Islet of Langerhans (tissue), 1 donor: ENCODE results near the gene FUT8.
"Not testable (repeated sequence)": the region's sequence is repeated elsewhere in the genome, so short reads cannot be mapped to it uniquely, and the experiment has no call there.

Experiments
- FAIRE-seq: peaks from one replicate; lab custom pipeline; 2011; peaks lifted over from hg19 to GRCh38; lab: Jason Lieb, UNC

Gene FUT8

DNA sequence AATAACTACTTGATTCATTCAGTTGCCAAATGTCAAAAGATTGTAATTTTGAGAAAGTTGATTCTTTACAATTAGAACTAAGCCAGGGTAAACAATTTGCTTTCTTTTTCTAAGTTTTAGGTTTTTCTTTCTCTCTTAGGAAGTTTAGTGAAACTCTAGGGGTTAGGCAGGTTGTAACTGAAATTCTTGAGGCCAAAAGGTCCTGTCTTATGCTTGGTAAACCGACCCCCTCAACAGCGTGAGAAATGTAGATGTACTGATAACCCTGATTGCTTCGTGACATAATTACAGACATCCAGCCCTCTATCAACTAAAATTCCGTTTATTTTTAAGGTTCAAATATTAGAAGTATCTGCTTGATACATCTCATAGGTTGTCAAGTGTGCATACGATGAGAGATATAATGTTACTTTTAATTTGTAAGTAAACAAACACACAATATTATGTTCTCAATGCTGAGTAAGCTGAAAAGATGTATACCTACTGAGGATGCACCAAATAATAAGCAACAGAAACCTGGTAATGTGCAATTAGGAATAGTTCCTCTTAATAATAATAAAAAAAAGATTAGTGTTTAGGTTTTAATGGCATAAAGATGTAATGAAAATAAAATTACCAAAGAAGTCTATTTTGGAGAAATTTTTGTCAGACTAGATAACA is 7.2 kb downstream of the FUT8 start:
- FAIRE-seq = no peak

DNA sequence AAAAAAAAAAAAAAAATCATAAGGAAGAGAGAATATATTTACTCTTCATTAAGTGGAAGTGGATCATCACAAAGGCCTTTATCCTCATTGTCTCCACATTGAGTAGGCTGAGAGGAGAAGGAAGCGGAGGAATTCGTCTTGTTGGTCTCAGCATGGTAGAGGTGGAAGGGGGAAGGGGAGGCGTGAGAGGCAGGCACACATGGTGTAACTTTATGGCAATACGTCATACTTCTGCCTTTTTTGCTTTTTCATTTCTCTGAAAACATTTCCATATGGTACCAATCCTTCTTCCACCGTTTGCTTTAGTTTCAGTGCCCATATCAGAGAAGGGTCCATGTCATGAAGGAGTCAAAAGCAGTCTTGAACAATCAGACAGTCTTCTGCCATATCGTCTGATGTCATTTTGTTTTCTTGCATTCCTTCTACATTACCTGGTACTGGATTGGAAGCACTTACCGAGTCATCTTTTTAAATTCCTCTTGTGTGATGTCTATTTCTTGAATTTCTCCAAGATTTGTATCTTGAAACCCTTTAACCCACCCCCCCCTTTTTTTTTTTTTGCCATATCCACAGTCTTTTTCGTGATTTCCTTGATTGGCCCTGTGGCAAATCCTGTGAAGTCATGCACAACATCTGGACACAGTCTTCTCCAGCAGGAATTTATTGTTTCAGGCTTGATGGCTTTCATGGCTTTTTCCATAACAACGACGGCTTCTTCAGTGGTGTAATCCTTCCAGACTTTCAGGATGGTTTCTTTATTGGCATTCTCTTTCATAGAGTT is 8.9 kb downstream of the FUT8 start:
- no peak for FAIRE-seq

GRCh38 chr14:65422088-65422834 is 9.7 kb downstream of the FUT8 start:
- FAIRE-seq = no peak

DNA sequence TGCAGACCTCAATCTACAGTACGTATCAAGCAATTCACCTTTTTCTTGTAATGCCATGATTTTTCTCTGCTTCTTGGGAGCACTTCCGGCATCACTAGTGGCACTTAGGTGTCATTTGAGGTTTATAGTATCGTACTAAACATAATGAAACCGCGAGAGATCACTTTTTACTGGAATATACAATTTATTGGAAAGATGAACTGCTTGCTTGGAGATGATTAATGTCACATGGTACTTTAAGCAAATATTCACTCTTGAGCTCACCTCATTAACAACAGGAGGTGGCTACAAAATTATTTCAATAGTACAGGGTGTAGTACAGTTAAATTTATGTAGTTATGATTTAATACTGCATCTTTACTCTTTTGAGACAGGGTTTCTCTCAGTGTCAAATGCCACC is 11.5 kb downstream of the FUT8 start:
- peak; percentile 68 for FAIRE-seq

- FAIRE-seq = no peak
These were observed 12.0 kb downstream of the FUT8 start for GRCh38 chr14:65424531-65424930.

DNA sequence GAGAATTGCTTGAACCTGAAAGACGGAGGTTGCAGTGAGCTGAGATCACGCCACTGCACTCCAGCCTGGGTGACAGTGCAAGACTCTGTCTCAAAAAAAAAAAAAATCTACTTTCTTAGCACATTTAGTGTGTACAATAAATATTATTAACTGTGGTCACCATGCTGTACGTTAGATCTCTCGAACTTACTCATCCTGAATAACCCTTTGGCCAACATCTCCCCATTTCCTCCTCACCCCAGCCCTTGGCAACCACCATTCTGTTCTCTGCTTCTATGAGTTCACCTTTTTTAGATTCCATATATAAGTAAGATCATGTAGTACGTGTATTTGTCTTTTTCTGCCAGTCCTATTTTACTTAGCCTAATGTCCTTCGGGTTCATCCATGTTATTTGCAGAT is 13.4 kb downstream of the FUT8 start:
- FAIRE-seq = peak; percentile 38

DNA sequence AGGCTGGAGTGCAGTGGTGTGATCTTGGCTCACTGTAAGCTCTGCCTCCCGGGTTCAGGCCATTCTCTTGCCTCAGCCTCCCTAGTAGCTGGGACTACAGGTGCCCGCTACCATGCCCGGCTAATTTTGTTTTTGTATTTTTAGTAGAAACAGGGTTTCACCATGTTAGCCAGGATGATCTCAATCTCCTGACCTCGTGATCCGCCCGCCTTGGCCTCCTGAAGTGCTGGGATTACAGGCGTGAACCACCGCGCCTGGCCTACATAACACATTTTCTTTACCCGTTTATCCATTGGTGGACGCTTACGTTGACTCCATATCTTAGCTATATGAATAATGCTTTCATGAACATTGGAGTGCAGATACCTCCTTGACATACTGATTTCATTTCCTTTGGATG is 14.4 kb downstream of the FUT8 start:
- FAIRE-seq = not testable (repeated sequence)

DNA sequence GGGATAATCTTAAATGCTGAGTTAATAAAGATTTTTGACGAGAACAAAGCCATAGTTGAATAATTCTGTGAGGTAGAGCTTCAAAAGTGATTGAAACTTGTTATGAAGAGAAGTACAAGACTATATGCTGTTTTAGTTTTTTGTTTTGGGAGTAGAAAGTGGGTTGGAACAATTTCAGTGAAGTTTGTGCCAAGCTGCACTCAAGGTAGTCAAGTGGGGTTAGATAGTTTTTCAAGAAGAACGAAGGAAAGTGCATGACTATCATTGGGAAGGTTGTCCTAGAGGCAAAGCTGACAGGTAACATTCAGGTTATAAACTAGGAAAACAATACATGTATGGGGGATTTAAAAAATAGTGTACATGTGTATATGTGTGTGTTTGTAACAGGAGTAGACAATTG is 16.2 kb downstream of the FUT8 start:
- no peak for FAIRE-seq

- no peak for FAIRE-seq
These were observed 17.2 kb downstream of the FUT8 start for GRCh38 chr14:65429757-65430156.

- no peak for FAIRE-seq
These were observed 18.7 kb downstream of the FUT8 start for GRCh38 chr14:65431245-65431644.

DNA sequence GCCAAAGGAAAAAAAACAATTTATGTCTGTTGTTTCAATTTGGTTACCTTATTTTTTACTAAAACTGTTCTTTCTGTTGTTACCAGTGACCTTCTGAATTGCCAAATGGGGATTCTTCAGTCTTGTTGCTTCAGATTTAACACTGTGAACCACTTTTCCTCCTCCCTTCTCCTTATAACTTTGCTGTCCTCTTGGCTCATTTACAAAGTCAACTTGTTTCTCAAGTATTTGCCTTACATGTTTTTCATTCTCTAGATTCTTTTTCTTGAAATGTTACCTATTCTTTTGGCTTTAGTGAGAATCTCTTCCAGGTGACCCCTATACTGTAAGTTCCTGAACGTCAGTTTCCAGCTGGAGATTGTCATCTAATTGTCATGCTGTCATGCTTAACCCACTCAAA is 19.4 kb downstream of the FUT8 start:
- FAIRE-seq = no peak

GRCh38 chr14:65432361-65432948 is 19.9 kb downstream of the FUT8 start:
- FAIRE-seq = no peak

- FAIRE-seq = no peak
These were observed 20.6 kb downstream of the FUT8 start for GRCh38 chr14:65433157-65433556.

DNA sequence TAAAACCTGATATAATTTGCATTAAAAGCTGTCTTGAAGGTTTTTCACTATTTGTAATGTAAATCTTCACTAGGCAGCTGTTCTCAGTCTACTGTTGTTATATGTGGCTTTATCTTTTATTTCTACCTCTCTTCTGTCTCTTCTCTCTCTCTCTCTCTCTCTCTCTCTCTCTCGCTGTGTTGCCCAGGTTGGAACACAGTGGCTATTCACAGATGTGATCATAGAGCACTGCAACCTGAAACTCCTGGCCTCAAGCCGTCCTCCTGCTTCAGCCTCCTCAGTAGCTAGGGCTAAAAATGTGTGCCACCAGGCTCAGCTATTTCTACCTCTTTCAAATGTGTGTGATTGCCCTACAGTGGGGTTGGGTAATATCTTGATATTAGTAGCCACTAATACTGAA is 21.1 kb downstream of the FUT8 start:
- no peak for FAIRE-seq

DNA sequence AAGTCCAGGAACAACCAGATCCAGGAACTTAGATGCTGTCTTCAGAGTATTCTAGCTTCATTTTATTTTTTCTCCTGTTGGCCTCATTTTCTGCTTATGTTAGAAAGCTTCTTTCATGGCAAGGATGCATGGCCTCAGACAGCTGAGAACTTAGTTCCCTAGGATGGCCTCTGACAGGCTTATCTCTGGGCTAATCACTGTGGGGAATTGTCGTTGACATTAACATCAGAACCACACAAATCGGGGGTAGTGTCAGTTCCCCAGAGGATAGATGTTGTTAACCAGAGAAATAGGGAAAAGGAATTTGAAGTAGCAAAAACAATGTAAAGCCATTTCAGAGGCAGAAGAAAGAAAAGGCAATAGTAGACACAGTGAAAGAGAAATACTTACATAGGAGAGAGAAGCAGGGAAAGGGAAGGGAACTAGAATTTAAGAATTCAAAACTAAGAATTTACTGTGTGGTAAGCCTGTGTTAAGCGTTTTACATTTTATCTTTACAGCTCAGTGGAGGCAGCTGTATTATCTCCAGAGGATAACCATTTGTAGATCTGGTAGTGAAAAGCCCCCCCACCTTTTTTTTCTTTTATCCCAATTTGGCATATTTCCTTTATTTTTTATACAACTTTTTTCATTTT is 21.8 kb downstream of the FUT8 start:
- FAIRE-seq = no peak

DNA sequence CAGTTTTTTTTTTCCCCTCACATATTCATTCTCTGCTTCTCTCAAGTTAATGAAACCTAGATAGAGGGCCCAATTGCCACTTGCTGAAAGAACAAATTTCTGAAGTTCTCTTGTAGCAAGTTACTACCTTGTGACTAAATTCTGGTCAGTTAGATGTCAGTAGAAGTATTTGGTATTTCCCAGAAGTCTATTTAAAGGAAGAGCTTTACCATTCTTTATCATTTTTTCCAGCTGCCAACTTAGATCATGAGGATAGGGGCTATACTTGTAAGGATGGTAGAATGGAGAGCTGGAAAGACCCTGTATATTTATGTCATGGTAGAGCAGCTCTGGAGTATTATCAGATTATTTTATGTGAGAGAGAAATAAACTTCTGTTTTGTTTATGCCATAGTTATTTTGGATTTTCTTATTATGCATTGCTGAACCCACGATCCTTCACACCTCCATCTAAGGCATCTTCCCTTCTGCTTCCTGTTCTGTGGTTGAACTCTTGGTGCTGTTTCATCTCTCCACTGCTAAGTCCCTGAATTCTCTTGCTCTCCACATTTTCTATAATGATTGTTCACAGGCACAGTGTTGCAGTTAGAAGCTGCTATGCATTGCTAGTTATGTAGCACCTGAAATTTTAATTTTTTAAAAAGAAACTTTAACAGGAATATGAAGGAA is 25.9 kb downstream of the FUT8 start:
- FAIRE-seq = no peak

GRCh38 chr14:65439117-65439516 is 26.6 kb downstream of the FUT8 start:
- FAIRE-seq = no peak

GRCh38 chr14:65440230-65440629 is 27.7 kb downstream of the FUT8 start:
- no peak for FAIRE-seq

DNA sequence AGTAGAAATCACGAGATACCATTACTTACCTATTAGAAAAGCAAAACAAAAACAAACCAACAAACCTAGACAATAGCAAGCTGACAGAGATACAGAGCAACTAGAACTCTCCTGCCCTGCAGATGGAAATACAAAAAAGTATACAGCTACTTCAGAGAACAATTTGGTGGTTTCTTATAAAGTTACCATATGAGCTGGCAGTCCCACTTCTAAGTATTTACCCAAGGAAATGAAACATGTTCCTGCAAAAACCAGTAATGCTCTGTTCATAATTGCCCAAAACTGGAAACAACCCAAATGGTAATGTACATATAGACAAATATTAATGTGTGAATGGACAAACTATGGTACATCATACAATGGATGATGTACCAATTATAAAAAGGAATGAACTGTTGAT is 31.7 kb downstream of the FUT8 start:
- no peak for FAIRE-seq

DNA sequence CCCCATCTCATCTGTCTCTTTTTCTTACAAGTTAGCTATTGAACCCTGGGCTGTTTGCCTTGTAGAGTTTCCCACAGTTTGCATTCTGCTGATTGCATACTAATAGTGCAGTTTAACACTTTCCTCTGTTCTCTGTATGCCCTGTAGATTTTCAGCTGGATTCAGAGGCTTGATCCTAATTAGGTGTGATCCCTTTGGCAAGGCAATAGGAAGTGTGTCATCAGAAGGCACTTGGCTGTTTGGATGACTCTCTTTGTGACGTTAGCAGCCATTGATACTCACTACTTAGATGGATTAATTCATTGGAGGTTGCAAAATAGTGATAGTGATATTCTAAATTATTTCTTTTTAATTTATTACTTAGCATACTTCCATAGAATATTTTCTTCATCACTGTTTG is 33.6 kb downstream of the FUT8 start:
- no peak for FAIRE-seq

DNA sequence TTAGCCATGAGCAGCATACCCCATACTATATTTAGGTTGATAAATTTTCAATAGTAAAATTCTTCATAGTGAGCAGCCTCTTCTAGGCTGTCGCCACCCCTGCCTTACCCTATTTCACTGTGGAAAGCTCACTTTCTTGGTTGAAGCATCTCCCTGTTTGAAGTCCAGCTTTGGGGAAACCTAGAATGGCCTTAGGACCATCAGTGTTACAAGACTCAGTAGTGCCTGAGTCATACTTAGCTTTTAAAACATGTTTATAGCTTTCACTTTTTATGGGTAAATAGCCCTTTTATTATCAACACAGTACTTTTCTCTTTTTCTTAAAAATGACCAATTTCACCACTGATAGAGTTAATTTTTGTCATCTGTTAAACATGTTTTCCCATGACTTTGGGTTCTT is 37.1 kb downstream of the FUT8 start:
- FAIRE-seq = no peak
